A549 (cell line): Measurements from ENCODE around the gene UTP4. TPM values are rescaled to one million over a fixed set of nuclear protein-coding genes. Genes with fewer than 3 reads are reported as not detected.

Experiments used
- ATAC-seq, 2 experiments: fragments of 200-7000 bp in 1 of 2; fragments of >200 bp in 1 of 2; cut with Nextera tagmentation in 1 of 2; cut with Tn5 transposase in 1 of 2; 3 replicates each; pipeline versions ENCODE4 v1.8.0 to v1.9.1; 2018 to 2020; ENCODE audit warnings: mild to moderate bottlenecking in 1 of 2, moderate library complexity in 1 of 2
- CTCF ChIA-PET: fragments of 300-600 bp; sonication (Branson Sonifier 250); formaldehyde crosslinking; extraction: SDS; loops from one replicate; lab custom pipeline; 2021; ENCODE audit warnings: antibody characterized with exemption, inconsistent platforms; lab: Yijun Ruan, JAX
- POLR2A ChIA-PET: fragments of 350-600 bp; formaldehyde crosslinking; extraction: SDS; loops from one replicate; lab custom pipeline; 2021; ENCODE audit warnings: antibody characterized with exemption, inconsistent platforms; lab: Yijun Ruan, JAX
- DNase-seq, 2 experiments: peaks; one replicate each; pipeline versions ENCODE4 v3.0.0 to v3.0.0-alpha.2; 2011 to 2016; ENCODE audit warnings: low read depth in 1 of 2, low spot score in 1 of 2
- FAIRE-seq: peaks from 2 replicates; lab custom pipeline; 2011; peaks lifted over from hg19 to GRCh38; lab: Jason Lieb, UNC
- H3K27ac ChIP-seq, 2 experiments: fragments of >200 bp; sonication (Bioruptor Twin); formaldehyde crosslinking; 3 replicates each; pipeline ENCODE4 v1.5.1; 2016 to 2017
- H3K4me1 ChIP-seq: fragments of >200 bp; sonication (Bioruptor Twin); formaldehyde crosslinking; 3 replicates; pipeline ENCODE4 v1.6.1; 2016
- H3K4me2 ChIP-seq: fragments of >200 bp; sonication (Bioruptor Twin); formaldehyde crosslinking; 3 replicates; pipeline ENCODE4 v1.6.1; 2016
- H3K4me3 ChIP-seq: fragments of >200 bp; sonication (Bioruptor Twin); formaldehyde crosslinking; 3 replicates; pipeline ENCODE4 v1.5.1; 2016
- H3K9me3 ChIP-seq: fragments of >200 bp; sonication (Bioruptor Twin); formaldehyde crosslinking; 3 replicates; pipeline ENCODE4 v1.6.1; 2016
- ATOH8 ChIP-seq: fragments of 250-450 bp; sonication (Bioruptor Pico); IDR thresholded peaks from 2 replicates; pipeline ENCODE4 v1.5.0; 2020; ENCODE audit warnings: low read depth, mild to moderate bottlenecking, moderate library complexity
- BHLHE40 ChIP-seq: IDR thresholded peaks from 2 replicates; pipeline ENCODE4 v1.6.1; 2012; ENCODE audit warnings: low read depth, low read length, inconsistent platforms
- CBX8 ChIP-seq: fragments of 200-600 bp; sonication (generic); IDR thresholded peaks from 2 replicates; pipeline ENCODE4 v1.6.1; 2016
- CEBPB ChIP-seq, 2 experiments: fragments of >200 bp in 1 of 2; sonication (Bioruptor Twin) in 1 of 2; formaldehyde crosslinking in 1 of 2; IDR thresholded peaks; 2 replicates each; pipeline ENCODE4 v1.6.1; 2012 to 2016
- CTCF ChIP-seq: fragments of >200 bp; sonication (Bioruptor Twin); formaldehyde crosslinking; IDR thresholded peaks from 3 replicates; pipeline ENCODE4 v1.5.1; 2016
- EHF ChIP-seq: fragments of 250-450 bp; sonication (Bioruptor Pico); IDR thresholded peaks from 2 replicates; pipeline ENCODE4 v1.5.0; 2020; ENCODE audit warnings: mild to moderate bottlenecking
- EP300 ChIP-seq, 2 experiments: fragments of >200 bp; sonication (Bioruptor Twin); formaldehyde crosslinking; IDR thresholded peaks; 2 replicates in 1 of 2; 3 replicates in 1 of 2; pipeline ENCODE4 v1.6.1; 2016 to 2017
- HMGXB4 ChIP-seq: fragments of 250-450 bp; sonication (Bioruptor Pico); IDR thresholded peaks from 2 replicates; pipeline ENCODE4 v1.5.0; 2021; ENCODE audit warnings: mild to moderate bottlenecking, moderate library complexity, borderline replicate concordance
- HOXA7 ChIP-seq: fragments of 250-450 bp; sonication (Bioruptor Pico); IDR thresholded peaks from 2 replicates; pipeline ENCODE4 v1.5.0; 2020; ENCODE audit warnings: mild to moderate bottlenecking, moderate library complexity
- POLR2A ChIP-seq: IDR thresholded peaks from 2 replicates; pipeline ENCODE4 v1.6.1; 2012; ENCODE audit warnings: mild to moderate bottlenecking, low read length
- POLR2AphosphoS2 ChIP-seq: conservative IDR thresholded peaks from 2 replicates; pipeline ENCODE4 v1.6.1; 2012; ENCODE audit warnings: low read length, improper control_type of control experiment, inconsistent platforms
- RCOR1 ChIP-seq: fragments of 150-350 bp; IDR thresholded peaks from 2 replicates; pipeline ENCODE4 v1.6.1; 2014; ENCODE audit warnings: antibody characterized with exemption, low read length, low read depth
- REST ChIP-seq: fragments of 200-600 bp; sonication (generic); IDR thresholded peaks from 2 replicates; pipeline ENCODE4 v1.6.1; 2016; ENCODE audit warnings: antibody characterized with exemption, mild to moderate bottlenecking, moderate library complexity
- WGBS: methylation state at CpG from one replicate; pipeline ENCODE4 v1.1.6; 2017; ENCODE audit errors: missing lambda C conversion rate; 5-methylcytosine and 5-hydroxymethylcytosine counted together
- polyA plus RNA-seq, 4 experiments: library from polyadenylated mRNA; depleted of rRNA in 3 of 4; stranded (reverse); fragments of >200 nt; fragmentation: RNase III in 1 of 4; extraction: RNeasy Plus Mini Kit Qiagen cat#74134 plus additional on column Dnase treatment in 1 of 4; gene quantifications; 2 replicates in 3 of 4; 3 replicates in 1 of 4; pipeline ENCODE4 v1.2.3, GENCODE V29; 2011 to 2017
- TF ChIP-seq, protein P1 (sequence below): IDR thresholded peaks from 2 replicates; pipeline ENCODE4 v1.6.1; 2012
- TF ChIP-seq, protein P2 (sequence below): fragments of >200 bp; sonication (Bioruptor Twin); formaldehyde crosslinking; IDR thresholded peaks from 3 replicates; pipeline ENCODE4 v1.6.1; 2016

UTP4 gene
- polyA plus RNA-seq, 2 of the 4 experiments (the other 2 are of a cell fraction): 77.1 to 118 TPM

GRCh38 chr16:69116256-69116875 is 16.1 kb upstream of the UTP4 start:
- H3K4me2 ChIP-seq: no peak overlapping the region
- 93% methylated on average over 7 of the region's 7 CpGs for WGBS
- TF ChIP-seq POLR2A (no peak), POLR2AphosphoS2 (no peak), ATOH8 (CRISPR knock-in tag) (no peak), RCOR1 (no peak), CBX8 (no peak), HMGXB4 (no peak), BHLHE40 (no peak), CTCF (no peak), HOXA7 (CRISPR knock-in tag) (no peak)
- TF ChIP-seq, all 56 proteins: peak for 0
- no peaks in the 10 kb centered on the region for H3K4me1 ChIP-seq
- no peak overlapping the region for H3K4me3 ChIP-seq
- ChIA-PET POLR2A (interaction anchor here (1.5 kb wide), 1 partner anchor 10 kb away, joined by 5 read pairs; the partner anchor contains the start of gene HAS3), CTCF (interaction anchor here (0.5 to 24.8 kb wide), 8 partner anchors 8 to 269 kb away, joined by 3 to 503 read pairs (median 4); partner anchors contain the start of gene HAS3)
- DNase-seq (no peak), FAIRE-seq (no peak), ATAC-seq (no peak)
- no peaks in the 10 kb centered on the region for H3K9me3 ChIP-seq
- H3K27ac ChIP-seq: no peak overlapping the region

GRCh38 chr16:69116906-69117305 is 15.5 kb upstream of the UTP4 start:
- CTCF ChIA-PET: interaction anchor here (0.5 to 24.8 kb wide), 7 partner anchors 9 to 269 kb away, joined by 3 to 503 read pairs (median 4); no protein-coding TSS in a partner anchor
- TF ChIP-seq, protein P1, sequence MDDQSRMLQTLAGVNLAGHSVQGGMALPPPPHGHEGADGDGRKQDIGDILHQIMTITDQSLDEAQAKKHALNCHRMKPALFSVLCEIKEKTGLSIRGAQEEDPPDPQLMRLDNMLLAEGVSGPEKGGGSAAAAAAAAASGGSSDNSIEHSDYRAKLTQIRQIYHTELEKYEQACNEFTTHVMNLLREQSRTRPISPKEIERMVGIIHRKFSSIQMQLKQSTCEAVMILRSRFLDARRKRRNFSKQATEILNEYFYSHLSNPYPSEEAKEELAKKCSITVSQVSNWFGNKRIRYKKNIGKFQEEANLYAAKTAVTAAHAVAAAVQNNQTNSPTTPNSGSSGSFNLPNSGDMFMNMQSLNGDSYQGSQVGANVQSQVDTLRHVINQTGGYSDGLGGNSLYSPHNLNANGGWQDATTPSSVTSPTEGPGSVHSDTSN: no peak
- TF ChIP-seq EP300 (IDR thresholded peaks at IDR 0.05) (no peak), CEBPB (IDR thresholded peaks at IDR 0.05) (no peak), POLR2AphosphoS2 (no peak), REST (no peak), EHF (CRISPR knock-in tag) (no peak)
- TF ChIP-seq, protein P2, sequence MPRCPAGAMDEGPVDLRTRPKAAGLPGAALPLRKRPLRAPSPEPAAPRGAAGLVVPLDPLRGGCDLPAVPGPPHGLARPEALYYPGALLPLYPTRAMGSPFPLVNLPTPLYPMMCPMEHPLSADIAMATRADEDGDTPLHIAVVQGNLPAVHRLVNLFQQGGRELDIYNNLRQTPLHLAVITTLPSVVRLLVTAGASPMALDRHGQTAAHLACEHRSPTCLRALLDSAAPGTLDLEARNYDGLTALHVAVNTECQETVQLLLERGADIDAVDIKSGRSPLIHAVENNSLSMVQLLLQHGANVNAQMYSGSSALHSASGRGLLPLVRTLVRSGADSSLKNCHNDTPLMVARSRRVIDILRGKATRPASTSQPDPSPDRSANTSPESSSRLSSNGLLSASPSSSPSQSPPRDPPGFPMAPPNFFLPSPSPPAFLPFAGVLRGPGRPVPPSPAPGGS: no peak
- TF ChIP-seq, all 56 proteins: peak for 0
- ATAC-seq (no peak), DNase-seq (no peak), FAIRE-seq (no peak)
- Histone ChIP-seq H3K4me2 (no peak overlapping the region), H3K4me3 (no peak overlapping the region), H3K9me3 (no peaks in the 10 kb centered on the region), H3K27ac (no peak overlapping the region), H3K4me1 (no peaks in the 10 kb centered on the region)
- POLR2A ChIA-PET: interaction anchor here (1.5 kb wide), 1 partner anchor 11 kb away, joined by 5 read pairs; the partner anchor contains the start of gene HAS3
- WGBS: 76% methylated on average over 6 of the region's 6 CpGs
